Stomach smooth muscle (tissue), 2 donors: ENCODE results near the gene TTC33.

Source experiments
- H3K27ac ChIP-seq: one replicate; pipeline ENCODE4 v1.7.0; 2013; ENCODE audit warnings: mild to moderate bottlenecking, low read length, inconsistent platforms
- H3K27me3 ChIP-seq, 2 donors: one replicate each; pipeline ENCODE4 v1.7.0; 2013; ENCODE audit warnings: low read length in 2 of 2; ENCODE audit not compliant: insufficient read depth in 2 of 2, control insufficient read depth in 1 of 2
- H3K36me3 ChIP-seq, 2 donors: one replicate each; pipeline ENCODE4 v1.7.0; 2013; ENCODE audit warnings: low read length in 2 of 2; ENCODE audit not compliant: control insufficient read depth in 2 of 2, insufficient read depth in 2 of 2
- H3K4me1 ChIP-seq: one replicate; pipeline ENCODE4 v1.7.0; 2013; ENCODE audit warnings: low read length; ENCODE audit not compliant: control insufficient read depth, insufficient read depth
- H3K4me3 ChIP-seq, 2 donors: one replicate each; pipeline ENCODE4 v1.7.0; 2013; ENCODE audit warnings: low read length in 2 of 2
- H3K9ac ChIP-seq, 2 donors: one replicate each; pipeline ENCODE4 v1.7.0; 2013; ENCODE audit warnings: low read length in 2 of 2, mild to moderate bottlenecking in 1 of 2
- H3K9me3 ChIP-seq, 2 donors: one replicate each; pipeline ENCODE4 v1.7.0; 2013; ENCODE audit warnings: low read length in 2 of 2; ENCODE audit not compliant: control insufficient read depth in 2 of 2
- donor health status: healthy.
- donor health status: Pancreatic carcinoma.

The TTC33 gene

DNA sequence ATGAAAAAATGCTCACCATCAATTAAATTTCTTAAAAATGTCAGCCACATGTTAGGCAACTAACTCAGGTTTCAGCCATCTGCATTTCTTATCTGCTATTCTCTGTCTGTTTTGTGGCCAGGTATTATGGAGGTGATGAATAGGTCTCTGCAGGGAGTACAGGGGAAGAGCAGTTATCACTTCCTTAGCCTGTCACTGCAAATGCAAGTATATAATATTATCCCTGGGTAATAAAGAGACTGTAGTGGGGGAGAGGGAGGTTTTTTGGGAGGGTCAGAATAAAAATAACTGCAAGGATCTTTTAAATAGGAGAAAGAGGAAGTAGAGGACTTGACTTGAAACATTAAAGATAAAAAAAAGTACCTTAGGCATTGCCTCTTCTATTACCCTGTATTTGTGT is 125.6 kb downstream of the TTC33 start:
- Histone ChIP-seq H3K9ac (no peak overlapping the region), H3K27ac (no peak overlapping the region), H3K4me1 (no peaks in the 10 kb centered on the region)

DNA sequence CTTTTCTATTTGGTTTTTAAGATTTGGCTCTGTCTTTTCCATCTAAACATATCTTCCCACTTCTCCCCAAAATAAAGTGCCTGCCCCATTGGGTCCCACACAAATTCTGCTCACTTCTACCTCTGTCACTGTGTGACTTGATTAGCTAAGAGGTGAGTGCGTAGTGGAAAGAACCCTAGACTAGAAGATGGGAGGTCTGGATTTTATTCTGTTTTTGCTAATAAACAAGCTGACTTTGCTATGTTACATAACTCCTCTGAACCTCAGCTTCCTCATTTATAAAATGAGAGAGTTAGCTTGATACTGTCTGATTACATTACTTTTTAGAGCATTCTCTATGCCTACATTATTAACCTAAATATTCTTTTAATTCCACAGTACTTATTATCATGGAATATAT is 127.4 kb downstream of the TTC33 start:
- H3K4me3 ChIP-seq = no peak overlapping the region
- no peaks in the 10 kb centered on the region for H3K4me1 ChIP-seq
- no peaks in the 10 kb centered on the region for H3K9me3 ChIP-seq
- H3K27ac ChIP-seq = no peak overlapping the region
- no peaks in the 10 kb centered on the region for H3K36me3 ChIP-seq
- no peak overlapping the region for H3K9ac ChIP-seq
- H3K27me3 ChIP-seq = no peaks in the 10 kb centered on the region

More for the DNA sequence above, 125.6 kb downstream of the TTC33 start:
- Histone ChIP-seq H3K36me3 (no peaks in the 10 kb centered on the region), H3K9me3 (no peaks in the 10 kb centered on the region), H3K4me3 (no peak overlapping the region), H3K27me3 (no peaks in the 10 kb centered on the region)

DNA sequence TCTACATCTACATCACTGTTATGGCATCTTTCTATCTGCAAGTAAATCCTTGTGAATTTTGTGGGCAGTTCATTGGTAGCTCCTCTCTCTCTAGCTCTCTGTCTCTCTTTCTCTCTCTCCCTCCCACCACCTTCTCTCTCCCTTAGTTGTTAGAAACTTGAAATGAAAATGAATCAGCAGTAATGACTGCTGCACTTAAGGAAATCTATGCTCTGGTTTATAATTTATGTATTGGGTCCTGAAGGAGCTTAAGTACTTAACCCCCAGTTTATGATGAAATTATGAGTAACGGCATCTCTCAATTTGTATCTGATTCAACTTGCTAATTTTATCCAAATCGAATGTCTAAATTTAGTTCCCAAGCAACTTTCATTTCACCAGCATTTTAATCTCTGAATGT is 128.1 kb downstream of the TTC33 start:
- Histone ChIP-seq H3K9me3 (no peaks in the 10 kb centered on the region), H3K27me3 (no peaks in the 10 kb centered on the region), H3K27ac (no peak overlapping the region)

DNA sequence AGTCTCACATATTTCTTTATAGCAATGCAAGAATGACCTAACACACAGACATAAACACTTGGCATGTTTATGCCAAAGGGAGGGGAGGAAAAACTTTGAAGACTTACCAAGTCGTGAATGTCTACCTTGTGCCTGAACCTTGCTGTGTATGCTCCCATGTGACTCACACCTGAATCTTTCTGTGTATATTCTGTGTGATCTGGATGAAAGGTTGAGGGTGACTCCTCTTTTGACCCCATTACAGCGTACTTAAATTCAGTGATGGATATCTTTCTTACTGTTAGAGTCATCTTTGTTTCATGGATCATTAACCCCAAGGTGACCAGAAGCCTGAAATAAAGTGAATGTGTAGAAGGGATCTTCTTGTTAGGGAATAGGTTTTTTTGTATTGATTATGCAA is 129.0 kb downstream of the TTC33 start:
- Histone ChIP-seq H3K9ac (no peak overlapping the region), H3K27me3 (no peaks in the 10 kb centered on the region)

More for the DNA sequence above, 128.1 kb downstream of the TTC33 start:
- Histone ChIP-seq H3K4me1 (no peaks in the 10 kb centered on the region), H3K36me3 (no peaks in the 10 kb centered on the region), H3K9ac (no peak overlapping the region), H3K4me3 (no peak overlapping the region)

DNA sequence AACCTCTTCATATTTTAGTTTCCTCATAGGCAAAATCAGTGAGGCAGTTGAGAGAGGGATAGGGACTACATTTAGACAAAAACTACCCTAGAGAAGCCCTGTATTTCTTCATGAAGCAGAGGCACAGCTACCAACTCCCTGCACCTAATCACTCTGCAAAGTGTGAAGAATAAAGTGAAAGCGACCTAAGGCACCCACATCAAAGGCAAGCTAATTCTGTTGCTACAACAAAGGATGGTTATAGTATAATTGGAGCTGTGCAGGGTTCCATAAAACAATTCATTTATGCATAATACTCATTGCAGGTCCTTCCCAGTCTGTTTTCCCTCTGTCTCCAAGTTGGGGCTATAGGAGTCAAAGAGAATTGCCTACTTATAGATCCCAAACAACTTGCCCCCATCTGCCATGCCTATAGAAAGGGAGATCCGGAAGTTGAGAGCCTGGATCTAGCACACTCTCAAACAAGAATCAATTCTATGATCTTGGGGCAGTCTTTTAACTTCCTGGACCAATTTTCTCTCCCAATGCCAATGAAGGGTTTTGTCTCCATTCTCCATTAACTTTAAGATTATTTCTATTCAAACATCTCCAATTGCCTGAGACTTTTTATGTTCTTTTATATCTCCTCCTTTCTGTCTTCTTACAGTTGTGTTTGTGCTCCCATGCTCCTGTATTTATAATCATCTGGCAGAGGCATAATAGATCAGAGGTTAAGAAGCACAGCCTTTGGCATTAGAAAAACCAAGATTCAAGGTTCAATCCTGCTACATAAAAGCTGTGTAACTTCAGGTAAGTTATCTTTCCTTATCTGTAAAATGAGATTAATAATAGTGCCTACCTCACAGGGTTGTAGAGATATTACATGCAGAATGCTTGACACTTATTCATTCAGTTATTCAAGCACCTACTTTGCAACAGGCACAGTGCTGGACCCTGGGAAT is 132.0 kb downstream of the TTC33 start:
- Histone ChIP-seq H3K4me3 (no peak overlapping the region), H3K27me3 (no peaks in the 10 kb centered on the region), H3K9me3 (no peaks in the 10 kb centered on the region), H3K27ac (no peak overlapping the region), H3K9ac (no peak overlapping the region), H3K36me3 (no peaks in the 10 kb centered on the region), H3K4me1 (no peaks in the 10 kb centered on the region)

More for the DNA sequence above, 129.0 kb downstream of the TTC33 start:
- no peaks in the 10 kb centered on the region for H3K9me3 ChIP-seq
- H3K4me3 ChIP-seq = no peak overlapping the region
- no peaks in the 10 kb centered on the region for H3K4me1 ChIP-seq
- no peak overlapping the region for H3K27ac ChIP-seq
- H3K36me3 ChIP-seq = no peaks in the 10 kb centered on the region

DNA sequence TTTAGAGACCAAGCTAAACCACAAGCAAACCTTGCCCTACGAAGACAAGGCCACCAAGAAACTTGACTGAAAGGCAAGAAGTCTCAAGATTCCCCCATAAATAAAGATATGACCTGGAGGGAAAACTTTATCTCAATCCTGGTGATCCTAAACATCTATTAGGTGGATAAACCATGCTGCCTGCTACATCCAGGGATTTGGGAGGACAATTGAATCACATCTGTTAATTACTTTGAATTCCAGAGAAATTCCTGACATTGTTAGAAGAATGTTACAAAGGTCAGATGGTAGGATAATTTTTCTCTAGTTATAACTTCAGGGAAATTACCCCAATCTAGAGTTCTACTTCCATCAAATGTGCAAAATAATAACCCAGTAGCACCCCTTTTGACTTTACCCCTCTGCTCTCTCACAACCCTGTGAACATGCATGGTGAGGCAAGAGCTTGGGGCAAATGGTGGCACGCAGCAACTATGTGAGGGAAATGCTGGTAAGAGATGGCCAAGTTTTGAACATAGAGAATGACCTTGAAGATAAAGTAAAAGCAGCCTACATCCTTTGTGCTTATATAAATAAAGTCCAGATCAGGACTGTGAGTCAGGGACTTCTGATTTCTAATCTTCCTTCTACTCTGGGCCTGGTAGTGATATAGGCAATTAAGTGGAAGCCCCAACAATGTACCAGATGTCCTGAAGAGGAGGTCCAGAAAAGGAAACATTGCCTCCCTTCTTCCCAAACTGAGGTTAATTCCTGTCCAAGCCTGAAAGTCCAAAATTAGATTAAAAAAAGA is 133.1 kb downstream of the TTC33 start:
- H3K4me3 ChIP-seq = no peak overlapping the region
- no peaks in the 10 kb centered on the region for H3K9me3 ChIP-seq
- H3K4me1 ChIP-seq = no peaks in the 10 kb centered on the region
- no peak overlapping the region for H3K27ac ChIP-seq
- no peak overlapping the region for H3K9ac ChIP-seq
- no peaks in the 10 kb centered on the region for H3K36me3 ChIP-seq
- no peaks in the 10 kb centered on the region for H3K27me3 ChIP-seq

DNA sequence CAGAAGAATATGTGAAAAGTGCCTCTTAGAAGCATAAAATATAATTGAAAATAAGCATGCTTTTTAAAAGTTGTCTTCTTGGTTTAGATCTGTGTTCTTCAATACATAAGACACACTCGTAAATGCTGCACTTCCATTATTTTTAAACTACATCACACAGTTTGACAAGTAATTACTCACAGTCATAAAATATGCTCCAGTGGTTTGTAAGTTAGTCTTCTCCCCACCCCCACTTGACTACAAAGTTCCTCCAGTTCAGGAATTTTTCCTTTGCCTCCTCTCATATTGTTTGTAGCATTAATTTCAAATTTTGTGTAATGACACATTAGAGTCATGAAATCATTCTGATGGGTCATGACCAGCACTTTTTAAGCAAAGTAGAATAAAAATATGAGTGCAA is 136.3 kb downstream of the TTC33 start:
- H3K27me3 ChIP-seq = no peaks in the 10 kb centered on the region
- H3K27ac ChIP-seq = no peak overlapping the region
- H3K4me3 ChIP-seq = no peak overlapping the region
- no peaks in the 10 kb centered on the region for H3K9me3 ChIP-seq
- H3K9ac ChIP-seq = no peak overlapping the region
- H3K4me1 ChIP-seq = no peaks in the 10 kb centered on the region
- H3K36me3 ChIP-seq = no peaks in the 10 kb centered on the region

DNA sequence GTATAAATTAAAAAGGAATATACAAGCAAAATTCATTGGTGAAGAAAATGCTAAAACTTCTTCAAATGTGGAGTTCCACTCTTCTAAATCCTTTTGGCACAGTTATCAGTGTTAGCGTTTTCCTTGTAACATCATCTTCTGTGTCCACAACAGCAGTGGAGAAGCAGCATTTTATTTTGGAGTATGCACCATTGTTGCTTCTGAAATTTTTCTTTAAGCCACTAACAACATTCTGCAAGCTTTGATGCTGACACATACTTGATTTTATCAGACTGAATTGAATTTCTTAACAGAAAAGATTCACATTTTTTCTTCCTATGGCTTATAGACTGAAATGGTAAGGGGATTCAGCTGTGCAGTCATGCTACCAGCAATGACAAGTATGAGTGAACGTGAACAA is 136.8 kb downstream of the TTC33 start:
- H3K27me3 ChIP-seq = no peaks in the 10 kb centered on the region
- H3K27ac ChIP-seq = no peak overlapping the region
- H3K4me3 ChIP-seq = no peak overlapping the region
- H3K36me3 ChIP-seq = no peaks in the 10 kb centered on the region
- H3K4me1 ChIP-seq = no peaks in the 10 kb centered on the region
- H3K9me3 ChIP-seq = no peaks in the 10 kb centered on the region
- no peak overlapping the region for H3K9ac ChIP-seq

DNA sequence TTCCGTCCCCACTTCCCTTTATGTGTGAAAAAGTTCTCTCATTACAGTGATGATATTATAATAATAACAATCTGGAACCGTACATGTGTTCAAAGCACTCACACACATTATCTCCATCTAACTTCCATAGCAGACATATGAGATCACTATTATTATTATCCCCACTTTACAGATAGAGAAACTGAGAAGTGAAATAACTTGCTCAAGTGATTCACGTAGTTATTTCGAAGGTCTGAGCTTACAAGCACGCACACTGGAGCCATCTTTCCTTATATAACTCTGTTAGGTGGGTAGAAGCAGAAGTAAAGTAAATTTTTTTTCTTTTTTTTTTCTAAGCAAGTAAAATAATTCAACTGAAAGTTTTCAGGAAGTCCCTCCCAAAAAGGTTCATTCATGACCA is 139.0 kb downstream of the TTC33 start:
- Histone ChIP-seq H3K4me3 (no peak overlapping the region), H3K4me1 (no peaks in the 10 kb centered on the region), H3K9me3 (no peaks in the 10 kb centered on the region), H3K9ac (no peak overlapping the region), H3K36me3 (no peaks in the 10 kb centered on the region), H3K27ac (no peak overlapping the region), H3K27me3 (no peaks in the 10 kb centered on the region)

DNA sequence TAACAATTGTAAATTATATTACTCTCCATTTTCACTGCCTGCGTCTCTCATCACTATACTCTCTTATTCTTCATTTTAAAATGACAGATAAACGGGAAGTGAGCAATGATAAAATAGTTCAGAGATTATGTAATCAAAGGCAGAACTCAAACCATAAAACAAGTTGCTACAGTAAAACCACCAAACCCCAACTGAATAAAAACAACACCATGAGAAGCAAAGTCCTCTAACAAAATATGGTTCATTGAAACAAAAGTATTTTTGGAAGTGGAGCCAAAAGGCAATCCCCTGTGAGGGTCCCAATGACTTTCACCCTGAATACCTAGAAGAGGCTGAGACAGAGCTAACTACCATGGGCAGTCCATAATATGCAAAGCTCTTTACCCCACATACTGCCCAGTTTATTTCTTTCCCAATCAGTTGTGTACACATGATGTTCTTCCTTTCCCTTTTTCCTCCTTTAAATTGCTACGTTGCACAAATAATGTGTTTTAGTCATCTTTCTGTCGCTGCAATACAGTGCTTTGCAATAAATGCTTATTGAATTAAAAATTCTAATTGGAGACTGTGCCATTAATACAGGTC is 140.1 kb downstream of the TTC33 start:
- Histone ChIP-seq H3K36me3 (no peaks in the 10 kb centered on the region), H3K27me3 (no peaks in the 10 kb centered on the region), H3K4me1 (no peaks in the 10 kb centered on the region), H3K9ac (no peak overlapping the region), H3K9me3 (no peaks in the 10 kb centered on the region), H3K4me3 (no peak overlapping the region), H3K27ac (no peak overlapping the region)
